HG02642 (cell line): ENCODE data around the gene METTL8.

Experiments used
- ATAC-seq: cut with Tn5 transposase; IDR thresholded peaks from one replicate; pipeline ENCODE4 v1.9.1; 2021; ENCODE audit warnings: mild to moderate bottlenecking; ENCODE audit not compliant: unreplicated experiment, poor library complexity

The METTL8 gene

DNA sequence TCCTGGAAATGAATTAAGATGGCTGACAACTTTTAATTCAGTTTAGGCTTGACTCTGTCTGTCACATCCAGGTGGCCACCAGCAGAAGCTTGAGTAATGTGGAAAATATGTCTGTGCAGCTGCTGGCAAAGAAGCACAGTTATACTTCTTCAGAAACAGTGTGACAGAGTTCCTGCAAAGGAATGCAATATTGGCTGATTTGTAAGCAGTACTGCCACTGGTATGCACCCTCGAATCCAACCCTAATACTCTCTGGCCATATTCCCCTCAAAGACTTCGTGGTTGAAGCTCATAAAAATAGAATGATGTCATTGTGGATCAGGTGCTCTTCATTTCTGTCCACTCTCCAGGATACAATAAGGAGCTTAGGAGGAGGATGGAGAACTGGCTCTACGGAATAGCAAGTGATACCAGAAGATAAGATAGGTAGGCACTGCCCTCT is 86.2 kb downstream of the METTL8 start:
- peak; percentile 38 for ATAC-seq

DNA sequence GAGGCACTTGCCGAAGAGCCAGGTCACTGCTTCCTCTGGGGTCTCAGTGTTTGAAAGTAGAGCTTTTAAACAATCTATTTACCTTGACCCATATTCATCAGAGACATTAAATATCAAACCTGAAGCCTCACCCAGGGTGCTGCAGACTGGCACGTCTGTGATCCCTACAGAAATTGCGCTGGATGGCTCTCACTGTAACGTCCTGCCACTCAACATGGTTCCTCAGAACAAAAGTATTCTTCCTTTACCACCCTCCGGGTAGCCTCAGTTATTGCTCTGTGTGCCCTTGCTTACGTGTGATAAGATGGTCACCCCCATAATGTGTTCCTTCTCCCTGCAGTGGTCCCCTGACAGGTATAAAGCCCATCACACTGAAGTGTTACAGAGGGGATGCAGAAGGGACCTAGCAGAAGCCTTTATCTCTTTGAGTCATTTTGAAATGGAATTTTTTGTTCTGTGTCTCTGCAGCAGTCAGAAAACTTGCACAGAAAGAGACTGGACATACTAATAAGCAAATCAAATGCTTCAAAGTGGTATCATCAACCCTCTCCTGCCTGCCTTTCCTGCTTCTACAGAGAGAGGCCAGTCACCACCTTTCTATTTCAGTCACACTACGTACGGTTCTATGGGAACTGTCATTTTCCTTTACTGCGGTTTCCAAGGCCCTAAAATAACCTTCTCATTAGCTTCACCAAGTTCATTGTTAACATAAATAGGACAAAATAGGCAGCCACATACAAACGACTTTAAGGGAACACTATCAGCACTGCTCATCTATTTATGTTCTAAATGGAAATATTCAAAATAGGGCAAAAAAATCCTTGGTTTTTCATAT is 86.8 kb downstream of the METTL8 start:
- ATAC-seq = peak; percentile 57

- peak; percentile 7 for ATAC-seq
Observed at GRCh38 chr2:171345971-171346722, 87.6 kb downstream of the METTL8 start.

GRCh38 chr2:171344182-171344581 is 89.6 kb downstream of the METTL8 start:
- no peak for ATAC-seq

DNA sequence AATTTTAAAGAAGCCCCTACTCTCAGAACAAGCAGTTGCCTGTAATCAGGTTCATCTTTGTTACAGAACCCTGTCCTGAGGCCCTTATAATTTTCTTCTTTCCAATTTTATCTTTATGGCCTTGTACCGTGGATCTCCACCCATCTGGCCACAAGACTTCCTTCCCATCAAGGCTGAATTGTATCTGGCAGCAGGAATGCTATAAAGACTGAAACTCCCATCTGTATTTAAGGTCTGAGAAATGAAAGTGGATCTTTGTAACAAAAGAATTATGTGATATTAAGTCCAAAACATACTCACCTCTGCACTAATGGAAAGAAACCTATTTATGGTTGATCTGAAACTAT is 91.8 kb downstream of the METTL8 start:
- ATAC-seq = no peak

- ATAC-seq = no peak
Observed at GRCh38 chr2:171341394-171342066, 92.3 kb downstream of the METTL8 start.

DNA sequence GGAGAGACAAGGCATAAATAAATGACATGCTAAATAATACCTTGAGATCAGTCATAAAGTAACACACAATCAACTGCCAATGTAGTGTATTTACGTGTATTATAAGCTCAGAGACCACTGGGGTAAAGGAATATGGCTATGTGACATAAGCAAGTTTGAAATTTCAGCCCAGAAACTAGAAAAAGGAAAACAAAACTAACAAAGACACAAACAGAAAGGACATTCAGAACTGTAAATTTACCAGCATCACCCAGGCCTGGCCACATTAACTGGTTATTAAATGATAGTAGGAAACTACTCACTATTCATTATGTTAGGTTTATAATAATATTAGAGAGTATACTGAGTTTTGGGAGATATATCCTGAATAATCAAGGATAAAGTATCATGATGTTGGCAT is 98.8 kb downstream of the METTL8 start:
- ATAC-seq = no peak

DNA sequence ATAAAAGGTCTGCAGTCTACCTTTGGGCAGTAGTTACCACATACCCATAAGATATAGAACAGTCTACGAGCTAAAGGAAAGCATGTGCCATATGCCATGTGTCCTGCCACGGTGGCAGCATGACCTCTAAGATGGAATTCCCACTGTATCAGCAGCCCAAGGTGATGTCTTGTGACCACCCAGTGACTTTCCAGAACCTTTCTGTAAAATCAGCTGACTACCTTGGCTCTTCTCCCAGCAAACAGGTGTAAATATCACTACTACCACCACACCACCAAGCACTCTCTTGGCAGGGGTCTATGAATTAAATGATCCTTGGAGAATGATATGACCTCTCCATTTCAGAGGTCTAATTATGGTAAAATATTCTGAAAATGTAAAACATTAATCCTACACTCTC is 99.6 kb downstream of the METTL8 start:
- no peak for ATAC-seq

- no peak for ATAC-seq
Observed at GRCh38 chr2:171330155-171330956, 103.4 kb downstream of the METTL8 start.

DNA sequence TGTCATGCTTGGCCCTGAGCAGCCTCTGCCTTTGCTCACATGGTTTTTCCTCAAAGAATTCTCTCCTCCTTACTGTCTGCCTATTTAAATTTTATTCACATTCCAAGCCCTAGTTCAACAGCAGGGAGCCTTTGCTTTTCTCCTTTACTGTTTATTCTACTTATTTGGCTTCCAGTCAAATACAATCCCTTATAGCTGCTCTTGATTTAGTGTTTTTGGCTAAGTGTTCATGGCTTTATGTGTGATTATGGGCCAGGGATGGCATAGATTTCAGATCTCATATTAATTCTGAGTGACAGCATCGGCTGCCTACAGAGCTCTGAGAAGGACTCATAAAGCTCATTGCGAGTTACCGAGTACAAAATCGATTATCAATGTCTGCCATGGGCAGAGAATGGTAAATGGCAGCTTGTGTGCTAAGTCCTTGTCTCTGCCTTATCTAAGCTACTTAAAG is 106.7 kb downstream of the METTL8 start:
- no peak for ATAC-seq

DNA sequence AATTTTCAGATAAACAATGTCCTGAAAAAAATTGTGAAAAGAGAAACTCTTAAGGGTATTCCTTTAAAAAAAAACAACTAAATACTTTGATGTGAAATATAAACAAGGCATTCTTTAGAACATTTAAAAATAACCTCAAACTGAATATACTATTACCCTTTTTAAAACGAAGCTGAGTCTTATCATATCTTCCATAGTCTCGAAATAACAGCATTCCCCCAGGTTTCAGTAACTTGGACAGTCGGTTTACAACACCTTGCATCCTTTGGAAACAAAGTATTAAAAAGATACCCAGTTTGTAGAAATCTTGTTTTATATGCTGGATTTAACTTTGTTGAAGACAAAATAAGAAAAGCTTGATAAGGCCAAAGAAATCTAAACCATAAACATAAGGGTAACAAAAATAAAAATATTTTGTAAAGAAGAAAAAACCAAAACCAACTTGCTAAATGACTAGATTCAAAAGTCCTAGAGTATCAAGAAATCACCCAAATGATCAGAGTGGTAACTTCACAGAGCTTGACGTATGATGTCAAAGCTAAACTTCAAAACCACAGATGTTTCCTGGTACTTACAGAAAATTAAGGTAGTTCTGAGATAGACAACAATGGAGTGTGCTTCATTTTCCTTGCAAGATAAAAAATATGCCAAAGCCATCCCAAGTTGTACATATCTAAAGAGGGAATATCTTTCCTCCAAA is 107.8 kb downstream of the METTL8 start:
- ATAC-seq = peak; percentile 39

GRCh38 chr2:171323971-171324528 is 109.7 kb downstream of the METTL8 start:
- no peak for ATAC-seq

DNA sequence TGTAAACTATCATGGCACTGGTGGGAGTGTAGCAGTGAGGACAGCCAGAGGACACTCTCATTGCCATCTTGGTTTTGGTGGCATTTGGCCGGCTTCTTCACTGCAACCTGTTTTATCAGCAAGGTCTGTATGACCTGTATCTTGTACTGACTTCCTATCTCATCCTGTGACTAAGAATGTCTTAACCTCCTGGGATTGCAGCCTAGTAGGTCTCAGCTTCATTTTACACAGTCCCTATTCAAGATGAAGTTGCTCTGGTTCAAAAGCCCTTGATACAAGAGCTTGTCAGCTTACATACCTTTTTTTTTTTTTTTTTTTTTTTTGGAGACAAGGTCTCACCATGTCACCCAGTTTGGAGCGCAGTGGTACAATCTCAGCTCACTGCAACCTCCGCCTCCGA is 110.9 kb downstream of the METTL8 start:
- ATAC-seq = no peak

DNA sequence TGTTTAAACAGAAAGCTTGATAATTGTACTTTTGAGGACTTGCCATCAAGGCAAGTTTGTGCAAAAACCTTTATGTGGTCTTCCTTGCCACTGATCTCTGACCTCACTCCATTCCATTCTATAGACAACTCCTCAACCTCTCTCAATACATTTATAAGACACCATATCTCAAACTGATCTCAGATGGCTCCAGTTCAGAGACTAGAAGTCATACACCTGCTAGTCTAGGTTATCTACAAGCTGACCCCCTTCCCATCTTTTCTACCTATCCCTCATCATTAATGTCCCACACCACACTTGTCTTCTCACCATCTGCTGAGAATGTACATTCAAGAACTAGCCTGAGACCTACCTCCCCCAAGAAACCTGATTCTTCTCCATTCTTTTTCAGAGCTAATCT is 113.1 kb downstream of the METTL8 start:
- ATAC-seq = no peak

GRCh38 chr2:171320208-171320621 is 113.6 kb downstream of the METTL8 start:
- peak; percentile 34 for ATAC-seq

DNA sequence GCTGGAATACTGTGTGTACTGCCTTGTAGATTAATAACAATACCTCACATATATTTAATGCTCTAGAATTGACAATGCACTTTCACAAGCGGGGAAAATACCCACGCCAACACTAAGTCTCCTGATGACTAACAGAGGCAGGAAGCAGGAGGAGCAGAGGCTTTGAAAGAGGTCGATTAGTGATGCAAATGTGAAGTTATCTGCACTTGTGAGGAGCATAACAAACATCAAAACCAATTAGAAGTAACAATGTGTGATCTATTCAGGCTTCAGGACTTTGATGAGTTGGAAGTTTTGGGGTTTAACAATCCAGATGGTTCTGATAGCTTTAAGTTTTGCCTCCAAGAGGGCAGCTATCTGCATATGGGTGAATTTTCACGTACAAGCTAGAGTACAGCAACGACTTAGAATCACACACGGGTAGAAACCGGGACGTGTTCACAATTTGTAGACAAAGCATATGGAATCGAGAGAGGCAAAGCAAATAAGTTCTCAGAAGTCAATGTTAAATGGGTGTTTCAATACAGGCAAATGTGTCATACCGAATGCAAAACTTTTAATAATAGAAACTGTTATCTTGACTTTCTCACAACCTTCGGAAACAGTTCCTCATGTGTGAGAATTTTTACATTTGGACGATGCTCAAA is 114.5 kb downstream of the METTL8 start:
- peak; percentile 49 for ATAC-seq

DNA sequence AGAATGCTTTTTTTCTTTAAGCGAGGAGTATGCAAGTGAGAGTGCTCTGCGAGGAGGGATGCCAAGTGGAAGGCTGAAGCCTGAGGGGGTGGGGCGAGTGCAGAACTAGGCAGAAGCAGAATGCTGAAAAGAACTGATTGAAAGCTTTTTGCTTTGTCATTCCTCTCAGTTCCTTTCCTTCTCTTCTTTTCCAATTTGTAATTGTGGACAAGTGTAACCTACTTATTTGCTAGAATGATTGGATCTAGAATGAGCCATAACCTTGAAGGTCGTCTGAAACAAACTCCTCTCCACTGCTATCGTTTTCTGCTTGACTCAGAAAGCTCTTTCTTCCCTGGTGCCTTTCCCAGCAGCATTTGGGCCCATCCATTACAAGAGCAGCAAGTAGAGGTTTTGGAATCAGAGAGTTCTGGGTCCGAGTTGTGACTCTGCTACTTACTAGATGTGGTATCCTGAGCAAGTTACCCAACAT is 115.3 kb downstream of the METTL8 start:
- ATAC-seq = no peak

DNA sequence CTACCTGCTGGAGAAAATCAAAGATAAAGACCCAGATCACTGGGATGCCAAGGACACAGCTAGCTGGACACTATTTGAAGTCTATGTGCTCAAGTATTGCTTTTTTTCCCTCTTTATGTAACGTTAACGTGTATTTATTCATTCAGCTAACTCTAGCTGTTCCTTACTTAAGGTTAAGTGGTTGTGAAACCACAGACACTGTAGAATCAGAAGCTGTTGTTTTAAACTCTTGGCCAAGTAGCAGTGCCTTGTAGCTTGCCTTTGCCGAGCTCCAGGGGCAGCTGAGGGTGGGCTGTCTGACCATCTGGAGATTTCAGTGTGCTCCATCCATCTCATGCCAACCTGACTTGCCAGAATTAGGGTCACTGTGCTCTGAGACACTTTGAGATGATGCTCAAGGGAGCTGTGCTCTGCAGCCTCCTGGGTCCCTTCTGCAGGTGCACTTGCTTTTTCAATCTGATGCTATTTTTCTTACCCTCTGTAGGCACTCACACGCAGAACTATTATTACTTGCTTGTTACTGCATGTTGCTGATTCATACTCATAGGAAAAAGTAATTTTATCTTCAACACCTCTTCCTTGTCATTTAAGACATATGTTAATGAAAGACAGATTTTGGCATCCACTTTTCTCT is 116.2 kb downstream of the METTL8 start:
- peak; percentile 31 for ATAC-seq
